ENCODE data around the gene DAAM1.

- TF ChIP-seq CTCF (IDR thresholded peaks at IDR 0.05): no peak
- no peak for TF ChIP-seq POLR2A (IDR thresholded peaks at IDR 0.05)
Measured at GRCh38 chr14:59305231-59305630, 116.8 kb downstream of the DAAM1 start.

All from uterus (tissue), 2 donors.